ENCODE measurements around the gene PTGDS.

DNA sequence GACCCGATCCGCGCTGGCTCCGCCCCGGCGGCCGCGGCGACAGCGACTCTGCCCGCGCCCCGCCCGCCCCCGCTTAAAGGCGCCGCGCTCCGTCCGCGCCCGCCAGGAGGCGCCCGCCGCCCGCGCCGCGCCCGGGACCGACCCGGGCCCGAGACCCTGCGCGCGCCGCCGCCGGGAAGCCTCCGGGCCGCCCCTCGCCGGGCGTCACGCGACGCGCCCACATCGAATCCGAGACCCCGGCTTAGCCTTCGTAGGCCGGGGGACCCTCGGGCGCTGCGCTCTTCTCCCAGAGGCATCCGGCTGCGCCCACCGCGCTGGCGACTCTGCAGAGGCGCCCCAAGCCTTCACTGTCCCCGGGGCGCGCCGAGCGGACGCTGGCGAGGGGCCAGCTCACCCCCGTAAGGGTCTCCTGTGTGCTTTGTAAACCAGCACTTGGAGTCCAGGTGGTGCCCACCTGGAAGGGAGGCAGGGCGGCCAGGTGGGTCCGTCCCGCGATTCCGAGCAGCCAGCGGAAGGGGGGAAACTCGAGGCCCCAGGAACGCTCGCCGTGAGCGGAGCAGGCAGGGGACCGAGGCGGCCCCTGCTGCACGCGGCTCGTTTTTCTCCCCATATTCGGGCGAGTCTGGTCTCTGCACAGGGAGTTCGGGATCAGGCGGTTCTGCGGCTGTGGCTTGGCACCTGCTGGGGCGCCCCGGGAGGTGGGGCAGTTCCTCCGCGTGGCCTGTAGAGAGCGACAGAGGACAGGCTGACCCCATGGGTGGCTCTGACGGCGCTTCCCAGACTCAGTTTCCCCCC is 51.2 kb downstream of the PTGDS start:
- TF ChIP-seq, protein P1, sequence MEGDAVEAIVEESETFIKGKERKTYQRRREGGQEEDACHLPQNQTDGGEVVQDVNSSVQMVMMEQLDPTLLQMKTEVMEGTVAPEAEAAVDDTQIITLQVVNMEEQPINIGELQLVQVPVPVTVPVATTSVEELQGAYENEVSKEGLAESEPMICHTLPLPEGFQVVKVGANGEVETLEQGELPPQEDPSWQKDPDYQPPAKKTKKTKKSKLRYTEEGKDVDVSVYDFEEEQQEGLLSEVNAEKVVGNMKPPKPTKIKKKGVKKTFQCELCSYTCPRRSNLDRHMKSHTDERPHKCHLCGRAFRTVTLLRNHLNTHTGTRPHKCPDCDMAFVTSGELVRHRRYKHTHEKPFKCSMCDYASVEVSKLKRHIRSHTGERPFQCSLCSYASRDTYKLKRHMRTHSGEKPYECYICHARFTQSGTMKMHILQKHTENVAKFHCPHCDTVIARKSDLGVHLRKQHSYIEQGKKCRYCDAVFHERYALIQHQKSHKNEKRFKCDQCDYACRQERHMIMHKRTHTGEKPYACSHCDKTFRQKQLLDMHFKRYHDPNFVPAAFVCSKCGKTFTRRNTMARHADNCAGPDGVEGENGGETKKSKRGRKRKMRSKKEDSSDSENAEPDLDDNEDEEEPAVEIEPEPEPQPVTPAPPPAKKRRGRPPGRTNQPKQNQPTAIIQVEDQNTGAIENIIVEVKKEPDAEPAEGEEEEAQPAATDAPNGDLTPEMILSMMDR (IDR thresholded peaks at IDR 0.05) = peak in 2 of 6 experiments; percentile 26 to 46
- TF ChIP-seq POLR2A (IDR thresholded peaks at IDR 0.05) = peak in 1 of 2 donors; percentile 14

All from adrenal gland (tissue), 5 donors.